Embryonic facial prominence (tissue), 1 donor: Measurements from ENCODE around the gene EYS.

ENCODE experiments used
- DNase-seq: peaks from one replicate; pipeline ENCODE4 v3.0.0-alpha.2; 2016; ENCODE audit errors: extremely low spot score

Gene EYS

DNA sequence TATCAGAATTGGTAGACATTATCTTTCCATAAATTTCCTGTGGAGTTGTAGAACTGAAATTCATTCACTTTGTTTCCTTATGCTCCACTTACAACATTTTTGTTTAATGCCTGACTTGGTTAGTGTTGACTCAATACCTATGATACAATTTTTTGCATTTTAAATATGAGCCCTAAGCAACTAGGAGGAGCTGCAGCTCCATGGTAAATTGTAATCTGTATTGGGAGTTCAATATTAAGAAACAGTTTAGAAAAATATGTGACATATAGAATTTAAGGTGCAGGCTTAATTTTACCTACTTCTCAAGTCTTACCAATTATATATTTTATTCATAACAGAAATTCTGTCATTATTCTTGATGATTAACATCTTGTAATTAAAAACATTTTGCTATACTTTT is 868.3 kb downstream of the EYS start:
- DNase-seq: no peak

DNA sequence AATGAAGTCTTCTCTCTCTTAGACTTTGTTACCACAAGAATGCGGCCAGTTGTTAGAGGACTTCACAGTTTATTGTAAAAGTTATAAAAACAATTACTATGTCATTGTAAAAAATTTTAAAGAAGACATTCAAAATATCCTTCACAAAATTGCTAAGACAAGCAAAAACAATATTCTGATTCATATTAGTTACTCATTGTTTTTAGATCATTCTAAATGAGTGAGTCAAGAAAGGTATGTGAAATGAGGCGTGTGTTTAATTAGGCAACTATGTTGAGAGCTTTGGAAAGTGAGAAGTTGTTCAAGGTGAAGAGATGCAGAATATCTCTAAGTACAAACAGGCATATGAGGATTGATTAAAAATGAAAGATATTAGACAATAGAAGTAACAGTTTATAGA is 875.3 kb downstream of the EYS start:
- DNase-seq: no peak

DNA sequence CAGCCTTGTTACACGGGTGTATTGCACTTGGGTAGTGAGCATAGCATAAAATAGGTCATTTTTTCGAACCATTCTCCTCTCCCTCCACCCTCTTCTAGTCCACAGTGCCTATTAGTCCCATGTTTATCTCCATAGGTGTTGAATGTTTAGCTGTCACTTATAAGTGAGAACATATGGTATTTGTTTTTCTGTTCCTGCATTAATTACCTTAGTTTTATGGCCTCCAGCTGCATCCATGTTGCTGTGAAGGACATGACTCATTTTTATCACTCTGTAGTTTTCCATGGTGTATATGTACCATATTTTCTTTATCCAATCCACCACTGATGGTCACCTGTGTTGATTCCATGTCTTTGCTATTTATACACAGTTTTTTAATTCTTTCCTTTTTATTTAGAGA is 889.5 kb downstream of the EYS start:
- DNase-seq: no peak

DNA sequence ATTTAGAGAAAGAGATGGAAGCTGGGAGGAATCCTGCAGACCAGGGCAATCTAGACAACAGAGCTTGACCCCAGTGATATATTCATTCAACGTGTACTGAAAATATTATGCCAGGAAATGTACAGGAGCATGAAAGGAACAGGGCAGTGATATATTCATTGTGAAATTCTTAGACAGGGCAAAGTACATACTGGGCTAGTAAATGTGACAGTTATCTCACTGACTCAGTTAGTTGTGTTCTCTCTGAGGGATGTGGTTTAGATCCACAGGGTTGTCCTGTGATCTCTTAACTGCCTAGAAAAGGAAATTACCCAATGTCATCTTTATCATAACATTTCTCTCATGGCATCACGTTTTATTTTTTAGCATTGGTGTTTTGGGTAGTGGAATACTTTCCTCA is 891.3 kb downstream of the EYS start:
- DNase-seq: no peak

DNA sequence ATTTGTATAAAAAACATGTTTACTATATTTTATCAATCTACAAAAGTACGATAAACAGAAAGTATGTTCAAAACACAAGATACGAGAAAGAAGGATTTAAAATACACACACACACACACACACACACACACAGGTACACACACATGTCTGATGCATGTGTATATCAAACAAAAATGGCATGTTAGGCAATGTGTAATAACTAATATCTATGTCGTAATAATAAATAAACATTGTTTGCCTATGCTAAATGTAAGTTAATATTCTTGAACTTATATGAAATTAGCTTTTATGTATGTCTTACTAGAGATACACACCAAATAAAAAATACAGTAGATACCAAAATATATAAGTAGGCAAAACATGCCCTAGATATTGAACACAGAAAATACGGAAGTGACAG is 894.9 kb downstream of the EYS start:
- no peak for DNase-seq

DNA sequence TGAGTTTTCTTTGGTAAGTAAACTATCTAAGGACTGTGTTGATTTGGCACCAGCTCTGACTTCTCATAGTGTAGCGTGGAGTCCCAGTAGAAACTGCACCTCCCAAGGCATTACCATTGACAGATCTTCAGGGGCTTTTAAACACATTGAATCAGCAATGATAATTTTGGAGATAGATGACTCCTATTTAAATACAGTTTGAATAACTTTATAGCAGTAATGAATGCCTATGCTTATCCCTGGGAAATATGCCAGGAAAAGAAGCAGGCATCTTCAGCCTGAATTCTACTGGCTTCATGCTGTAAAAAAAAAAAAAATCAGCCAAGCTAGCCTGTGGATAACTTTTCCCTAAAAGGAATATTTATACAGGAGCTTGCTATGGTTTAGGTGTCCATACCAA is 895.9 kb downstream of the EYS start:
- DNase-seq: no peak

DNA sequence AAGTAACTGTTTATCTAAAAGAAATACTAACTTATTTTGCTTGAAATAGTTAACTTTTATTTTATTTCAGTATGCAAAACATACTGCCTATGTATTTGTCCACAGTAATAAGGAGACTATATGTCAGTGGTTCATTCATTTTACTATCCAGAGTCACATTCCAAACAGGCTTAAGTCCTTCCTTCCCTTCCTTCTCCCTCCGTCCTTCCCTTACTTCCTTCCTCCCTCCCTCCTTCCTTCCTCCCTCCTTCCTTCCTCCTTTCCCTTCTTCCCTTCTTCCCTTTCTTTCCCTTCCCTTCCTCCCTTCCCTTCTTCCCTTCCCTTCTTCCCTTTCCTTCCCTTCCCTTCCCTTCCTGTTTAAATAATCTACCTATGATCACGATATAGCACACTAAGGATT is 899.2 kb downstream of the EYS start:
- DNase-seq: no peak

DNA sequence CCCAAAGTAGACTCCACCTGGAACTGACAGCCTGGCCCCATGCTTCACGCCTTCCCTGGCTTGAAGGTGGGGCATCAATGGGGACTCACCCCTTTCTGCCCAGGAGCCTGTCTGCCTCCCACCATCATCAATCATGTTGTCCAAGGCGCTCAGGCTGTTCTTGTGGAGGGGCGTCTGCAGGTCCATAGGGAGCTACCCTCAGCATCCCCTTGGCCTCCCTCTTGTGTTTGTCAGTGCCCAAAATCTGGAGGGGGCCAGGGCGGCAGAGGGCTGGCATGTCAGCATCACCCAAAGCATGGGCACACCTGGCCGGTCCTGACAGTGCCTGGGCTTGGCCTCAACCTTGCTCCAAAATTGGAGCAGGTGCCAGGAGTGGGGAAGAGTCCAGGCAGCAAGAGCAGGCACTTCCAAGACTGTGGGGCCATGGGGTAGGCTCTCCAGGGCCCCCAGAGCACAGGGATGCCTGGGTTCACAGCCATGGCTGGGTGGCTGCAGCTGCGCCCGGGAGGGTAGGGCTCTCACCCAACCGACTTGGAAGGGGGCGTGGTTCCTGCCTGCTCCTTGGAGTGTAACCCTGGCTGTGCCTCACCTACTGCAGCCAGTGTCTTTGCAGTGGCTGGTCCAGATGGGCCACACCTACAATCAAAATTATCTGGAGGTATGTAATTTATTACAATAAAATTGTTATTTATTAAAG is 903.4 kb downstream of the EYS start:
- no peak for DNase-seq

DNA sequence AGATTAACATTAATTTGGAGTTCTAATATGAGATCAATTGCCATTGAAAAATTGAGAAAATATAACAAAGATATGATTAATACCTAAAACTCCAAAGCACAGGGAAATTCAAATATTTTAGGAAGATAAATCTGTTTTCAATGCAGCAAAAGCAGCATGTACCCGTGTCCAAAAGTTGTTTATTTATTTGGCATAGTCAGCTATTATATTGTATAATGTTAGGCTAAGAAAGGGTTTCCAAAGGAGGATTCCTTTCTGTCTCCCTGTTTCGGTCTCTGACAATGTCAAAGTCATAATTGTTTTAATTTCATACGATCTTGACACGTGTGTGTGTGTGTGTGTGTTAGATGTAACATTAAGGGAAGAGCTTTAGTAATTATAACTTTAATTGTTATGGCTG is 914.5 kb downstream of the EYS start:
- DNase-seq: no peak

DNA sequence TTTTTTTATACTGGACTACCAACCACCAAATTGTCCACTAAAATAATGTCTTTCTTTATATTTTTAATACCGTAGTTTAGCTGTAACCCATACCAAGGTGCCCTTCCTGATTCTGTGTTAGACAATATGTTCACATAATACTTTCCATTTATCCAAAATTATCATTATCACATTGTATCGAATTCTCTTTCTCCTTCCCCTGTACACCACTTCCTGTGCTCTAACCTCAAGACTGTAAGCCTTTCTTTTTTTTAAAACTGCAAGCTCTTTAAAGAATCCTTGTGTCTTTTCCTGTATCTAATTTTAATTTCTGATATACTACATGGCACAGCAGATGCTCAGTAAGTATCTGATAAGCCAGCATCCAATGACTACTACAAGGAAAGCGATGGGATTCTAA is 917.5 kb downstream of the EYS start:
- no peak for DNase-seq

DNA sequence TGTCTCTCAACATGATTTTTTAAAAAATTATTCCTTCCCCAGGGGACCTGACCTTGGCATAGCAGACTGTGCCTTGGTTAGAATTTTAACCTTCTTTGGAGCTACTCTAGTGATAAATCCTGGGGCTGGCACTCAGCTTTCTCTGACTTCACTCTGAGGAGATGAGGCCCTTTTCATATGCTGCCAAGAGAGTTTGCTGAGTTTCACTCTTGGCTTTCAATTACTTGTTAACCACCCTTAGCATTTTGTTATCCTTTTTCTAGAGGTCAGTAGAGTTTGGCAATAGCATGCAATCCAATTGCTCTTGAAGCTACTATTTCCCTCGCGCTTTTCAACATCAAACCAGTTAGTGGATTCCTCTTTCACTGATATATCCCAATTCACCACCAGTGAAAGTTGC is 920.3 kb downstream of the EYS start:
- DNase-seq: no peak

DNA sequence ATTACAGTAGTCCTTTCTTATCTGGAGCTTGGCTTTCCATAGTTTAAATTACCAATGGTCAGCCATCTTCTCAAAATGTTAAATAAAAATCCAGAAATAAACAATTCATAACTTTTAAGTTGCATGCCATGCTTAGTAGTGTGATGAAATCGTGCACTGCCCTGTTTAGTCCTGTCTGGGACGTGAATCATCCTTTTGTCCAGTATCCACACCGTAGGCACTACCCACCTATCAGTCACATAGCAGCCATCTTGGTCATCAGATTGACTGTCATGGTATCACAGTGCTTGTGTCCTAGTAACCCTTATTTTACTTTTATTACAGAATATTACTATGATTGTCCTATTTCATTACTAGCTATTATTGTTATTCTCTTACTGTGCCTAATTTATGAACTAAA is 924.1 kb downstream of the EYS start:
- no peak for DNase-seq

DNA sequence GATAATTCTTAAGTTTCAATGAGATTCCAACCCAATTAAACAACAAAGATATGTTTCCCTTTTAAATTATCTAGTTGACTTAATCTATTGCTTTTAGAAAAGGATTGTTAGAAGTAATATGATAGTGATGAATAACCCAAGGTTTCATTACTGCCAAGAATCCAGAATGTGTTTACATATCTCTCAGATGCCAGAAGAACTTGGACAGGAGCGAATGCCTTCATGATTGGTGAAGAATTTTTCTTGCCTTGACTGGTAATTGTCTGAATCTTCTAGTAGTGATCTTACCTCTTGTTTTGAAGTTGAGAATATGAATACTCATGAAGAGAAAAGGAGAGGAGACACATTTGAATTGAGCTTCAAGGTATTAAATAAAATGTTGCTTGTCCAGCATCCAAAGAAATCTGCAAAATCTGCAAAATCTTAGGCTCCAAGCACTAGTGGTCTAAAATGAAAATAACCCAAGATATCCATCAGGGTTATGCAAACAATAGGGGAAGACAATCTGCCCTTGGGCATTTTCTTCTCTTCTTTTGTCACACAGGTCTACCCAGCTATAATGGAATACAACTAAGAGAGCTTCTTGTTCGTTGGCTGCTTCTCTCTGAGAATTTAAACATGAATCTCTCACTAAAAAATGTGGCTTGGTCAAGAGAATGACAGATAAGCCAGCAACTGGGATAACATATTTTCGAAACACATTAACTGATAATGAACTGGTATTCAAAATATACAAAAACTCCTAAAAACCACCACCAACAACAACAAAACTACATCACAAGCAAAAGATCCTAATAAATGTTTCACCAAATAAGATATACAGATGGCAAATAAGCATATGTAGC is 928.9 kb downstream of the EYS start:
- DNase-seq: no peak

DNA sequence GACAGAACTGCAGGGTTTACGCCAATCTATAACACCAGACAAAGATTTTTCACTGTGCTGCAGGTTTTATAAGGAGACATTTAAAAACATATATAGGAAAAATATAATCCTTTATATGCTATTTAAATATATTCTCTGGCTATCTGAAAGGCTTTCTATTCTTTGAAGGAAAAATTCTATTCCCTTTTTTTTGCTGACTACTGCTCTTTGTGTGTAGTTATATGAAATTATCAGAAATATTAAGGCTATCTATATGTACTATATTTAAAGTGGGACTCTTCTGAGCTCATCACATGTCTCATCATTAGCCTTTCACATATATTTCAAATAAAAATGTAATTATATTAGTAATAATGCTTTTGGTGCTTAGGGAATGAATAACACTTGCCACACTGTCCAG is 930.7 kb downstream of the EYS start:
- no peak for DNase-seq

DNA sequence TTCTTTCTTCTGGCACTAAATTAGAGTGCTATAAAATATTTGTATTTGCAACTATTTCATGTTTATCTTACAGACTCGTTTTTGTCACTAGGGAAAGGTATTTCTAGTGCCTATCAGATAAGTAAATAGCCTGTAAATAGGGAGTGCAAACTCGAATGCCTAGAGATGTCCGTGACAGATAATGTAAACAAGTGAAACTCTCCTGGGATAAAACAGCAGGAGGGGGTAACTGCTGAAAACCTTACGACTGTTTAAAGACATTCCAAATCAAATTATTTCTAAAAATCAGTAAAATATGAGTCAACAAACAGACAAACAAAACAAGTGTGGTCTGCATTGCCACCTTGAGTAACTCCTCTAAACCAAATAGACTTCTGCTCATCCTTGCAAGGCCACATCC is 932.1 kb downstream of the EYS start:
- DNase-seq: no peak

DNA sequence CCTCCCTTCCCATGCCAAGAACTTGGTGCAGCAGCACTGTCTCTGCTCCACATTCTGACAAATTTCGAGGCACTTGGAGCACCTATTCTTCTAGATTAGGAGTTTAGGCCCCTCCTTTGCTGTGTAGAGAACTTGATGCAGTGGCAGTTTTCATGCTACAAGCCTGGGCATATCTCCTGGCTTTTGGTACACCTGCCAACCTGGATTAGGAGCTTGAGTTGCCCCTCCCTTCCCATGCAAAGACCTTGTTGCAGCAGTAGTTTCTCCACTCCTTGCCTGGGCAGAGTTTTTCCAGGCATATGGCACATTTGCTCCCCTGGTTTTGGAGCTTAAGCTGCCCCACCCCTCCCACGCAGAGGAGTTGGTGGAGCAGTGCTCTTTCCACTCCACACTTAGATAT is 956.1 kb downstream of the EYS start:
- no peak for DNase-seq

DNA sequence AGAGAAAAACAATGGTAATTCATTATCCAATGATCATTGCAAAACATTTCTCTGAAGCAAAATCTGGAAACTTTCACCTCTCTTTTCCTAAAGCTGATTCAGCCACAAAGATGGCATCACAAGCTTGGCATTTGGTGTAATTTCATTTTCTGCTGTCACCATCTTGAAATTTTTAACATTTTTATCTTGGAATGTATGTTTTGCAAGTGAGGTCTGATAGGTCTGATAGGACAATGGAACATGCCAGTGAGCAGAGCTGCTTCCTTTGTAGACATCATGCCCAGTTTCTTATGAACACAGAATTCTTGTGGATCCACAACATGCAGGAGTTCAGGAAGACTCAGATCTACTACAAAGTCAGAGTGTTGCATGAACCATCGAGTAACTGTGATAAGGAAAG is 969.6 kb downstream of the EYS start:
- no peak for DNase-seq

DNA sequence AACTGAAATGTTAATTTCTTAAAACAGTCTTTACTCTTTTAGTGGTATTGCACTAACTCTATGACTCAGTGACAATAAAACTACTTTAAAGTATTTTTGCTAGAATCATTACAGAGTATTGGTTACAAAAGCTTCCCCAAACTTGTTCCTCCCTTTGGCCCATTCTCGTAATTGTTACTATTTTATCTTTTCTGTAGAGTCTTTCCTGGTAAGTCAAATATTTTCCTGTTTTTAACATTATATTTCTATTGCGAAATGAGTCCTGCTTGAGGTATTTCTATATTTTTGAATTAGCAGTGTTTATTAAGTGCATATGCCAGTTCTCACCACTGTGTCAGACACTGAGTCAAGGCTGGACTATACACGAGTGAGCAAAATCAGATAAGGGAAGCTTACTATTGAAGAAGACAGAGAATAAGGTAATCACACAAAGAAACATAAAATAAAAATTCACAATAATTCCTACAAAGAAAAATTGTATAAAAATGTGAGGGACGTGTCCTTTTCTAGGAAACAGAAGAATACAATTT is 970.5 kb downstream of the EYS start:
- DNase-seq: no peak

DNA sequence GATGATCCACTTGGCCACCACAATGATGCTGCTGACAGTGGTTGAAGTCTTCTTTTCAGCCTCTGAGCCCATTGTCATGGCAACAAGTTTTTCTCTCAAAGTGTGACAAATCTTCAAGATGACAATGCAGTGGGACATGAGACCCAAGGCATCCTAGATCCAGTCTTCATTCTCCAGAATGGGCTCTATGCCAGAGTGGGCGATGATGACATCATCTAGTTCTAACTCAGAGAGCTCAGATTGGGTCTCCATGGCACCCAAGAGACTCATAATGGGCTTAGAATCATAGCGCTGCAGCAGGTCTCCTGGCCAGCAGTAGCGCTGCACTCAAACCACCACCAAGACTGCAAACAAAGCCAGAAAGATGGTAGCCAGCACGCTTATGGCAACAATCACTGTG is 973.6 kb downstream of the EYS start:
- DNase-seq: no peak

DNA sequence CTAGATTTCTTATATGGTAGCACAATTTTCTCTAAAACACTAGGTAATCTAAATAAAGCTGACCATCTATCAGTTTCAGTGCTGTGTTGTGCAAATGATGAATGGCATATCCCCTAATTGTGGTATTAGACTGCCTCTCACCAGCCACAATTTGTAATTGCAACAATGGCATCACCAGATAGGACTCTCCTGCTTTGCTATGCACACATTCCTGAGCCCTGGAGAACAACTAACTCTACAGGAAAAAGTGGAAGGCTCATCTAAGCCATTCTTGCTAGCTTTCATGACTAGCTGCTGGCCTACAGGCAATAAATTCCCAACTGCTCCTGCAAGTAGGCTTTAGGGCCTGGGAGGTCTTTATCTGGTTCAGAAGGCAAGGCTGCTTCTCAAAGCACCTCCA is 974.1 kb downstream of the EYS start:
- no peak for DNase-seq

DNA sequence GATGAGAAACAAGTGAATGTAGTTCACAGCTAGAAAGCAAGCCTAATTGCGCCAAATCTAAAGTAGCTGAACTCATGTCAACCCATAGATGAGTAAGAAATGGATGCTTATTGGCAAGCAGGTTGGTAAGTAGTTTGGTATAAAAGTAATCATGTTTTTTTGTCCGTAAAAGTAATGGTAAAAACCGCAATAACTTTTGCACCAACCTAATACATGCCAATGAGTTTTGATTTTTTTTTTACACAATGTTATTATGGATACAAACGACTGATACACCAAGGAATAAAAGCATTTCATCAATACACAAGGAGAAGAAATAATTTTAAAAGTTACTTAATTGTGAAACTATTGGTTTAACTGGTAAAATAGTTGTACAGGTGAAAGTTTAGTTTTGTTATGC is 977.5 kb downstream of the EYS start:
- DNase-seq: no peak

DNA sequence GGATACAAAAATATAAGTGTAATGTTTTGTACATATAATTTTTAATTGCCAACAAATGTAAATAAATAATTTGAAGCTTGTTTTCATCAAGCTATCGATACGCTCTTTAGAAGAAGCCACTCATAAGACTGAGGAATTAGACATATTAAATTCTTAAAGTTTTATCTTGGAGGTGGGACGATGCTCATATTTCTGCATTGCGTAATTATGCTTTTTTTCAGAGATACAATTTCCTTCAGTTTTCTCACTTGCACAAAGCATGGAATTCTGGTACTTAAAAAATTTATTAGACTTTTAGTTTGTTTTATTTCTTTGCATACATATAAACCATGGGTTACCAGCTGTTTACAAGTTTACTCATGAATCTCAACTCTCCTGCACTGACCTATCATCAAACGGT is 980.0 kb downstream of the EYS start:
- DNase-seq: no peak

DNA sequence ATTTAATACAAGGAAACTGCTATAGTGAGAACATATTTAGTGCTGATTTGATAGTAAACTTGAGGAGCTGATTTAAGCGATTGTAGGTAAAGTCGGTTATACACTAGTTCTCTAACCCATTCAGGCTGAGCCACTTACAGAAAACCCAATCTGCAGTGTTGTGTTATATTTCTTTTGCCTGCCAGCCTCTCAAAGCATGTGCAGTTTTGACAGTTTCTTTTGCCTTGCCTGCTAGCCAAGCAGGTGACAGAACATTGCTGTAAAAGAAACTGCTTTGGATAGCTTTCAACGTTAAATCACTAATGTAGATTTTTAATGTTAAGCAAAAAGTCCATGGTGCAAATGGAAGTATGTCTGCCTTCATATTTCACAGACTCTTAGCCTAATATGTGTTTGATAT is 982.9 kb downstream of the EYS start:
- no peak for DNase-seq
